Measurements from ENCODE around the gene SRPK2.

The SRPK2 gene

GRCh38 chr7:105149827-105150226 lies 238.9 kb downstream of the SRPK2 start:
- DNase-seq (ENCODE audit: low read depth in 2 of 3, low spot score in 1 of 3) = no peak

- no peak for DNase-seq (ENCODE audit: low read depth in 2 of 3, low spot score in 1 of 3)
Observed at GRCh38 chr7:105141068-105141467, 247.7 kb downstream of the SRPK2 start.

- no peak for DNase-seq (ENCODE audit: low read depth in 2 of 3, low spot score in 1 of 3)
Observed at GRCh38 chr7:105139381-105139780, 249.3 kb downstream of the SRPK2 start.

- no peak for DNase-seq (ENCODE audit: low read depth in 2 of 3, low spot score in 1 of 3)
Observed at GRCh38 chr7:105137898-105138297, 250.8 kb downstream of the SRPK2 start.

GRCh38 chr7:105136221-105136620 lies 252.5 kb downstream of the SRPK2 start:
- DNase-seq (ENCODE audit: low read depth in 2 of 3, low spot score in 1 of 3) = no peak

- no peak for DNase-seq (ENCODE audit: low read depth in 2 of 3, low spot score in 1 of 3)
Observed at GRCh38 chr7:105133986-105134655, 254.6 kb downstream of the SRPK2 start.

- no peak for DNase-seq (ENCODE audit: low read depth in 2 of 3, low spot score in 1 of 3)
Observed at GRCh38 chr7:105133358-105133757, 255.4 kb downstream of the SRPK2 start.

- no peak for DNase-seq (ENCODE audit: low read depth in 2 of 3, low spot score in 1 of 3)
Observed at GRCh38 chr7:105132835-105133234, 255.9 kb downstream of the SRPK2 start.

GRCh38 chr7:105132335-105132734 lies 256.4 kb downstream of the SRPK2 start:
- no peak for DNase-seq (ENCODE audit: low read depth in 2 of 3, low spot score in 1 of 3)

- DNase-seq (ENCODE audit: low read depth in 2 of 3, low spot score in 1 of 3) = no peak
Observed at GRCh38 chr7:105131890-105132289, 256.8 kb downstream of the SRPK2 start.

GRCh38 chr7:105131033-105131656 lies 257.6 kb downstream of the SRPK2 start:
- DNase-seq (ENCODE audit: low read depth in 2 of 3, low spot score in 1 of 3) = no peak

- no peak for DNase-seq (ENCODE audit: low read depth in 2 of 3, low spot score in 1 of 3)
Observed at GRCh38 chr7:105130580-105130979, 258.1 kb downstream of the SRPK2 start.

GRCh38 chr7:105130048-105130447 lies 258.7 kb downstream of the SRPK2 start:
- no peak for DNase-seq (ENCODE audit: low read depth in 2 of 3, low spot score in 1 of 3)

- no peak for DNase-seq (ENCODE audit: low read depth in 2 of 3, low spot score in 1 of 3)
Observed at GRCh38 chr7:105127179-105127578, 261.5 kb downstream of the SRPK2 start.

- no peak for DNase-seq (ENCODE audit: low read depth in 2 of 3, low spot score in 1 of 3)
Observed at GRCh38 chr7:105126436-105126975, 262.2 kb downstream of the SRPK2 start.

- no peak for DNase-seq (ENCODE audit: low read depth in 2 of 3, low spot score in 1 of 3)
Observed at GRCh38 chr7:105125745-105126144, 263.0 kb downstream of the SRPK2 start.

GRCh38 chr7:105122619-105123018 lies 266.1 kb downstream of the SRPK2 start:
- DNase-seq (ENCODE audit: low read depth in 2 of 3, low spot score in 1 of 3) = no peak

- no peak for DNase-seq (ENCODE audit: low read depth in 2 of 3, low spot score in 1 of 3)
Observed at GRCh38 chr7:105118612-105119600, 269.8 kb downstream of the SRPK2 start.

- DNase-seq (ENCODE audit: low read depth in 2 of 3, low spot score in 1 of 3) = no peak
Observed at GRCh38 chr7:105112440-105113418, 276.0 kb downstream of the SRPK2 start.

- no peak for DNase-seq (ENCODE audit: low read depth in 2 of 3, low spot score in 1 of 3)
Observed at GRCh38 chr7:105107458-105107857, 281.3 kb downstream of the SRPK2 start.

Data from stimulated activated CD4-positive, alpha-beta T cell treated with anti-CD3 and anti-CD28 coated beads, Interleukin-12 subunit alpha, Interleukin-12 subunit beta, amount 100 ng/mL, for 48 hours (primary cell).